NCI-H2196 treated with DMSO at 0.1 percent for 48 hours (cell line): ENCODE results near the gene LRR1.
"Not testable (repeated sequence)": the region's sequence is repeated elsewhere in the genome, so short reads cannot be mapped to it uniquely, and the experiment has no call there.

Experiments used
- DNase-seq: peaks from one replicate; lab custom pipeline; 2025; ENCODE audit not compliant: unreplicated experiment; lab: John Stamatoyannopoulos, UW

The LRR1 gene

DNA sequence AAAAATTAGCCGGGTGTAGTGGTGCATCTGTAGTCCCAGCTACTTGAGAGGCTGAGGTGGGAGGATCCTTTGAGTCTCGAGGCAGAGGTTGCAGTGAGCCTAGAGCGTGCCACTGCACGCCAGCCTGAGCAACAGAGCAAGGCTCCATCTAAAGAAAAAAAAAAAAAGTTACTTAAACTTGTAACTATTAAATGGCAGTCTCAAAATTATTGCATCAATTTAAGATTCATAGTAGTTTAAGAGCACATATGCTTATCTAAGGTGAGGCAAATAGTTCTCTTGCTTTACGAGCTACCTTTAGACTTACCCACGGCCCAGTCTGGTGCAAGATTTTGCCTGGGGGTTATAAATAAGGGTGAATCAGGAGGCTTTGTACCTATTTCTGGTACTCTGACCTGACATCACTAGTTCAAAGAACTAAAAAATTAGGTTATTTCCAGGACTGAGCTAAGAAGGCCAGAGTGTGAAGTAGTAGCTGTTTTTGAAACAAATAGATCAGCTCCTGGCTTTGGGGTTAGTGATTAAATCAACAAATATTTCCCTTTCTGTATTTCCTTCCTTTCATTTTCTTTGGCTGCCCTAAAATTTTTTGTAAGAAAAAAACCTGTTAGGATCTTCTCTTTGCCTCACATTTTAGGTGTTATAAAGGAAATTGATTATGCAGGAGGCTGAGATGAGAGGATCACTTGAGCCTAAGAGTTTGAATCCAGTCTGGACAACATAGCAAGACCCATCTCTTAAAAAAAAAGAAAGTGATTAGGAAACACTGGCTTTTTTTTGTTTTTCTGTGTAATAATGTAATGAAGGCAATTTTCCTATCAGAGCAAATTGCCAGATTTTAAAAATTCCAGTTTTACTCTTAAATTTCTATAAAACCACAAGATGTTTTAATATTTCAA, 25.4 kb downstream of the LRR1 start:
- DNase-seq, result no peak

DNA sequence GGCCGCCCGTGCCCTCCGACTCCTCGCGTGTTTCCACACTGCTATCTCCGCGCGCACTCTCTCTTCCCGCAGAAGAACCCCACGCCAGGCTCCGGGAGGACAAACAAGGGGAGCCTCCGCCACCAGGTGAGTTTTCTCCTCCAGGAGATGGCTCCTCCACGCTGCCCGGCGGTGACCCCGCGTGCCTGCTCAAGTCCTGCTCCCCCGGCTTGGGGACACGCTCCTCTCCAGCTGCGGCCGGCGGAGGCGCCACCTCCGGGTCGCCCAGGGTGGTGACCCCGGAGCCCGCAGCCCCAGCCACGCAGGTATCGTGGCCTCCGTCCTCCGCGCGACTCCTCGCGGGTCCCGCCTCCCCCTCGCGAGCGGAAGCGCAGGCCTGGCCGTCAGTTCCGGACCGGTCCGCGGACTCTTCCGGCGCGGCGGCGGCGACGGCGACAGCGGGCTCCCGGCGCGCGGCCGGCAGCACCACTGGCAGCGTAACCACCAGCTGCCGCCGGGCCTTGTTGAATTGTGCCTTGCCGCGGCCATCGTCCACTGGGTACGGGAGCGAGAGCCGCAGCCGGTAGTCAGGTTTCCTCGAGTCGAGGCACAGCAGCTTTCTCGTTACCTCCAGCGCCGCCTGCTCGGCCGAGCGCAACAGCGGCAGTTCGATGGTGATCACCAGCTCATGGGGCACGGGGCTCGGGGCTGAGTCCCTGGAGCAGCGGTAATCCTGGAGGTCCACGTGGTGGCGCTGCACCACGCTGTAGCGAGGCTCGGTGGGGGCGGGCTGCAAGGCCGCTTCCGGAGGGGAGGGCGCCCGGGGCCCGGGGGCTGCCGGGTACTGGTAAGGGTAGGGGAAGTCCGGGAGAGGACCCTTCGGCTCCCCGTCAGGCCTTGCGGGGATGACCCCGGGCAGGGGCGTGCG, 35.2 kb downstream of the LRR1 start:
- DNase-seq, result peak; percentile 86

DNA sequence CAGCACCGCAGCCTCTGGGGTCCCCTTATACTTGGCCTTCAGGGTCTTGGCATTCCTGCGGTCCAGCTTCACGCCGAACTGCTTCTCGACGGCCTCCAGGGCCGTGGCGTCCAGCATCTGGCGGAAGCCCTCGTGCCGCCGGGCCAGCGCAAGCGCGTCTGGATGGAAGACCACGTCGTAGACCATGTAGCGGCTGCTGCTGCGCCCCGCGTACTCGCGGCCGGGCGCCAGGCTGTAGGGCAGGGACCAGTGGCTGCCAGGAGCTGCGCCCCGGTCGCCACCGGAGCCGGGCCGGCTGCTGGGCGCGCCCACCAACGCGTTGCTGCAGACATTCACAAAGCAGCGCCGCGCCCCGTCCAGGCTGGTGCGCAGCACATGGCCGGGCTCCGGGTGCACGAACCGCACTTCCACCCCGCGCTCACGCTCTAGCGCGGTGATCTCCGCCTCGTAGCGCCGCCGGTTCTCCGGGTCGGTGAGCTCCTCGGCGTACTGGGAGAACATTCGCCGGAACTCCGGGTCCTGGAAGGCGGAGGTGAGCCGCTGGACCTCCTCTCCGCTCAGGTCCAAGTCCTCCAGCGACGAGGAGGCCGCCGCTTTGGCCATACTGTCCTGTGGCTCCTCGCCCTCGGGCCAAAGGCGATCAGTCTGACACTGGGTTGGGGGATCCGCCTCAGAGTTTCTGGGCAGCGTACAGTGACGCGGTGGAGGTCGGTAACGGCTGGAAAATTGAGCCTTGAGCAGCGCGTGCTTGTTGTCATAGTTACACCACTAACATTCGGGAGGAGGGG, 36.0 kb downstream of the LRR1 start, which contains the start of gene DNAAF2:
Gene DNAAF2 (minus strand): TSS at position 698 of the 788 bp plus-strand sequence. CDS start 95 bp downstream, at position 603.
- peak; percentile 53 for DNase-seq

DNA sequence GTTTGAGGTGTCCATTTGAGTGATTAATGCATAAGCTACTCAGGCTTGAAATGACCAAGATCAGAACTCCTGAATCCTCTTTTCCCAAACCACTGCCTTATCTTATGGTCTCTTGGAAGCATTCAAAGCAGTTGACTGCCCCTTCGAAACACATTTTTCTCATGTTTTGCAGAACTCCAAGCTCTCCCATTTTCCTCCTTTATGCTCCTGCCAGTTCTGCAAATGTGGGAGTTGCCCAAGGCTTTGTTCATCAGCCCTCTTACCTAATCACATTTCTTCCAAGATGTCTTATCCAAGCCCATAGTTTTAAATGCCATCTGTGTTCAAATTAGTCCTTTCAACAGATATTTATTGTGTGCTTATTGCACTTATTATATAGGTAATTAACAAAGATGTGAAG, 38.1 kb downstream of the LRR1 start:
- no peak for DNase-seq

DNA sequence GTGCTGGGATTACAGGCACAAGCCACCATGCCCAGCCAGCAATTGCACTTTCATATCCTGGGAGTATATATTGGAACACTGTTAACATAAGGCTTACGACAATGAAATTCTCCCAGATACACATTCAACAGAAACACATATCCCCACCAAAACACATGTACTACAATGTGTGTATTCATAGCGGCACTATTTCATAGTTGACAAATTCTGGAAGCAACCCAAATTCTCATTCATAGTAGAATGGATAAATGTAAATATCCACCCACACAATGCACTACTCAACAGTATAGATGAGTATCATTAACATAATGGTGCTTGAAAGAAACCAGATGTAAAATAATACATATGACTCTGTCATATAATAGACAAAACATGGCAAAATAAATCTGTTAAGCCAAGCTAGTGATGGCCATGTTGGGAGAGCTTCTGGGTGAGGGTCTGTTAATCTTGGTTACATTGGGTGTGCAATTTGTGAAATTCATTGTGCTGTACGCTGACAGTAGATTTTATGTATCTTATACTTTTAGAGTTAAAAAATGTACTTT, 38.9 kb downstream of the LRR1 start:
- DNase-seq, result no peak

DNA sequence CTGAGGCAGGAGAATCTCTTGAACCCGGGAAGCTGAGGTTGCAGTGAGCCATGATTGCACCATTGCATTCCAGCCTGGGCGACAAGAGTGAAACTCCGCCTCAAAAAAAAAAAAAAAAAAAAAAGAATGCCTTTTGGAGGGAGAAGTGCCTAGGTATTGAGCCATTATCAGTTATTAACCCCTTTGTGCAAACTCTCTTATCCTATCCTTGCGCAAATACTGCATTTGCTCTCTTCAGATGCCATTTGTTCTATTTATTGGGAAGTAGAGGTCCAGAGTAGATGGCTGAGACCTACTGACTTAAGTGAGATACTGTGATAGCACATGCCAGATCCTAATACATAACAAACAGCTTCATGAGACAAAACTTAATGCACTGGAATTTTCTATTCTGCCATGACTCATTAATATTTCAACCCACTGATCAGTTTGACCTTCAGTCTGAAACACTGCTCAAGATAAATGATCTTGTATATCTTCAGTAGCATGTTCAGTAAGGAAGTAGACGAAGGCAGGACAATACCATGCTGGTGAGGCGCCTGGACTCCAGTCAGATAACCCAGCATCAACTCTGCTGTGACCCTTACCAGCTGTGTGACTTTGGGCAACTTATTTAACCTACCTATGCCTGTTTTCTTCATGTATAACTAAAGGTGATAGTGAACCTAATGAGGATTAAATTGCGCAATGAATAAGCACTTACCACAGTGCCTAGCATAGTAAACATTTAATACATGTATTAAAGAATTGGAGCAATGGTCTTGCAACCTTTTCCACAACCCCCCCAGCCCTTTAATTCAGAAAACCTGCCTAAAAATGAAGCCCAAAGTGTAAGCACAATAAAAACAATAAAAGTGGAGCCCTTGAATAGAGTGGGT, 42.0 kb downstream of the LRR1 start:
- DNase-seq, result no peak

DNA sequence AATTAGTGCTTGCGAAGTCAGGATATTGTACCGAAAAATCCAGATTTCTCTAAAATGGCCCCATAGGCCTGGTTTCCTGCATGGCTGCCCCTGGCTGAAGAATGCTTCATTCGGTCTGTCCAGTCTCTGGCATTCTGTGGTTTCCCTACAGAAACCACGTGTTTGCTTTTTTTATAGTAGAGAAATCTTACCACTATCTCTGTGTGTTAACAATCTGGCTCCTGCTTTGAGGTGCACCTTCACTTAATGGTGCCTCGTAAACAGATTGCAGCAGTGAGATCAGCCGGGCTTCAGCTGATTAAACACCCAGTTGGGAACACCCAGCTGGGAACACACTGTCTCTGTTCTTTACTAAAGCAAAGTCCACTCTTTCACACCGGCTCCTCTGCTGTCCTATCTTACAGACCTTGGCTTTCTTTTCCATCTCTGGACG, 43.0 kb downstream of the LRR1 start:
- DNase-seq, result no peak

DNA sequence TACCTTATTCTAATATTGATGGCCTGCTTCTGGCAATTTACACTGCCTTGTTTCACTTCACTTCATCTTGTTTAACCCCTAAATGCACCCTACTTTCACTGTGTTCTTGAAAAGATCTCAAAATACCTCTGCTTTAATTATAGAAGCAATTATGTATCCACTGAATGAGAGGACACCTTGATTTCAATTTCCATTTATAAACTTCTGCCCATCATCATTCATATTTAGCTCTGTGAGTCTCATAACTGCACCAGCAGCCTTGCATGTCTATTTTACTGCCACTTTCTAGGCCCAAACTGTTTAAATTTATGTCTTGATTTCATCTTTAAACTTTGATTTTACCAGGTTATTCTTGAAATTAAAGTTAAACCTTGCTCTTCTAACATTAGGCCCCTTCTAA, 43.4 kb downstream of the LRR1 start:
- no peak for DNase-seq

DNA sequence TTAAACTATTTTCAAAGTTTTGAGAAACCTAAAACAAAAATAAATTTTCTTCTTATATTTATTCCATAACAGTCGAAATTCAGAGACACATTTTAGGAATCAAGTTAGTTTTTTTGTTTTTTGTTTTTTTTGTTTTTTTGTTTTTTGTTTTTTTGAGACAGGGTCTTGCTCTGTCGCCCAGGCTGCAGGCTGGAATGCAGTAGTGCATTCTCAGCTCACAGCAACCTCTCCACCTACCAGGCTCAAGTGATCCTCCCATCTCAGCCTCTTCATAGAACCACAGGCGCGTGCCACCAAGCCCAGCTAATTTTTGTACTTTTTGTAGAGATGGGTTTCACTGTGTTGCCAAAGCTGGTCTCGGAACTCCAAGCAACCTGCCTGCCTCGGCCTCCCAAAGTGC, 54.8 kb downstream of the LRR1 start:
- no peak for DNase-seq

DNA sequence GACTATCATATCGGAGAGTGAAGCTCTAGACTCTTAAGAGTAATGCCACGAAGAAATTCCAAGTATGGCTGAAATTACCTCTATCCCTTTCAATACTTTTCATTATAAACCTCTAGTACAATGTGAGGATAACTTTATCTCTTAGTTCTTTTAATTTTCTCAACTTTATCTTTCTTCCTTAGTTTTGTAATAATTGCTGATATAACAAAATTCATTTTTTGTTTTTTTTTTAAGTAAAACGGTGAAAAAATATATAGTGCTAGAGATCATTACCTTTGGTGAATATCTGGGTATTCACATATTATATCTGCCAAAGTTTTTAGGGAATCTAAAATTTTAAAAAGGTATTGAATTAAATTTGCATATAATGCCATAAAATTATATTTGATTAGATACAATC, 55.8 kb downstream of the LRR1 start:
- no peak for DNase-seq

DNA sequence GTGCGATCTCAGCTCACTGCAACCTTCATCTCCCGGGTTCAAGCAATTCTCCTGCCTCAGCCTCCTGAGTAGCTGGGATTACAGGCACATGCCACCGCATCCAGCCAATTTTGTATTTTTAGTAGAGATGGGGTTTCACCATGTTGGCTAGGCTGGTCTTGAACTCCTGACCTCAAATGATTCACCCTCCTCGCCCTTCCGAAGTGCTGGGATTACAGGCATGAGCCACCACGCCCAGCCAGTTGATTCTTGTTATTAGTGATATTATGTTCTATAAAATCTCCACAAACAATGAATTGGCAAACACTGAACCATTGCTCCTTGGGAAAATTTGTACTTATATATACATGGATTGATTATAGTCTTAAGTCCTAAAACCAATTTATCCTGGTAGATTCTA, 58.8 kb downstream of the LRR1 start:
- not testable (repeated sequence) for DNase-seq

DNA sequence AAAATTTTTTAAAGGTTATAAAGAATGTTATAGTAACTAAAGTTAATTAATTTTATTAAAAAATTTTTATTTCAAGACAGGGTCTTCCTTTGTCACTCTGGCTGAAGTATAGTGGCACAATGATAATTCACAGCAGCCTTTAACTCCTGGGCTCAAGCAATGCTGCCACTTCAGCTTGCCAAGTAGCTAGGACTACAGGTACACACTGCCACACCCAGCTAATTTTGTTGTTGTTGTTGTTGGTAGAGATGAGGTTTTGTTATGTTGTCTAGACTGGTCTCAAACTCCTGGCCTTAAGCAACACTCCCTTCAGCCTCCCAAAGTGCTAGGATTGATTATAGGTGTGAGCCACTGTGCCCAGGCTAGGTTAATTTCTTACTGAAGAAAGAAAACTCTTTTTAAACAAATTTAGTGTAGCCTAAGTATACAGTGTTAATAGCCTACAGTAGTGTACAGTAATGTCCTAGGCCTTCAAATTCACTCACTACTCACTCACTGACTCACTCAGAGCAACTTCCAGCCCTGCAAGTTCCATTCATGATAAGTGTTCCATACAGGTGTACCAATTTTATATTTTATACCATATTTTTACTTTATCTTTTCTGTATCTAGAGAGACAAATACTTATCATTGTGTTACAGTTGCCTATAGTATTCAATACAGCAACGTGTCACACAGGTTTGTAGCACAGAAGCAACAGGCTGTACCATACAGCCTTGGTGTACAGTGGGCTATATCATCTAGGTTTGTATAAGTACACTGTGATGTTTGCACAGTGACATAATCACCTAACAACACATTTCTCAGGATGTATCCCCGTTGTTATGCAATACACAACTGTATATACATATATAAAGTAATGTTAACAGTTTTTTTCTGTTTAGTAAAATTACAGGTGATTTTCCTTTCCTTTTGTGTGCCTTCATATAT, 61.1 kb downstream of the LRR1 start:
- DNase-seq, result no peak
